A673 (cell line): ENCODE measurements around the gene CDKAL1.

Experiments
- EZH2 ChIP-seq: fragments of 200-600 bp; sonication (generic); IDR thresholded peaks from 2 replicates; pipeline ENCODE4 v1.6.1; 2017; ENCODE audit warnings: borderline replicate concordance, low read depth, mild to moderate bottlenecking, mixed read lengths, antibody characterized with exemption, low read length; ENCODE audit not compliant: poor library complexity, severe bottlenecking
- TF ChIP-seq, protein P1 (sequence below): fragments of 300-800, 200-600 bp; sonication (generic); conservative IDR thresholded peaks from 2 replicates; pipeline ENCODE4 v1.5.1; 2017; ENCODE audit warnings: low read depth, mild to moderate bottlenecking, antibody characterized with exemption, low read length, moderate library complexity, mixed read lengths

DNA sequence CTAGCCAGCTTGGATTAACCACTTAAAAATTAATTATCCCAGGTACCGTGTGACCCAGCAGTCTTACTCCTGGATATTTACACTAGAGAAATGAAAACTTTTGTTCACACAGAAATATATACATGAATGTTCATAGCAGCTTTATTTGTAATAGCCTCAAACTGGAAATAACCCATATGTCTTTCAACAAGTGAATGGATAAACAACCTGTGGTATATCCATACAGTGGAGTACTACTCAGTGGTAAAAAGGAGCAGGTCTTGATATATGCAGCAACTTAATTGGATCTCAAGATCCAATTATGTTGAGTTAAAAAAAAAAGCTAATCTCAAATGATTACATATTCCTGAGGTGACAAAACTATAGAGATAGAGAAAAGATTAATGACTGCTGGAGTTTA is 381.4 kb downstream of the CDKAL1 start:
- TF ChIP-seq EZH2, result no peak
- TF ChIP-seq, protein P1, sequence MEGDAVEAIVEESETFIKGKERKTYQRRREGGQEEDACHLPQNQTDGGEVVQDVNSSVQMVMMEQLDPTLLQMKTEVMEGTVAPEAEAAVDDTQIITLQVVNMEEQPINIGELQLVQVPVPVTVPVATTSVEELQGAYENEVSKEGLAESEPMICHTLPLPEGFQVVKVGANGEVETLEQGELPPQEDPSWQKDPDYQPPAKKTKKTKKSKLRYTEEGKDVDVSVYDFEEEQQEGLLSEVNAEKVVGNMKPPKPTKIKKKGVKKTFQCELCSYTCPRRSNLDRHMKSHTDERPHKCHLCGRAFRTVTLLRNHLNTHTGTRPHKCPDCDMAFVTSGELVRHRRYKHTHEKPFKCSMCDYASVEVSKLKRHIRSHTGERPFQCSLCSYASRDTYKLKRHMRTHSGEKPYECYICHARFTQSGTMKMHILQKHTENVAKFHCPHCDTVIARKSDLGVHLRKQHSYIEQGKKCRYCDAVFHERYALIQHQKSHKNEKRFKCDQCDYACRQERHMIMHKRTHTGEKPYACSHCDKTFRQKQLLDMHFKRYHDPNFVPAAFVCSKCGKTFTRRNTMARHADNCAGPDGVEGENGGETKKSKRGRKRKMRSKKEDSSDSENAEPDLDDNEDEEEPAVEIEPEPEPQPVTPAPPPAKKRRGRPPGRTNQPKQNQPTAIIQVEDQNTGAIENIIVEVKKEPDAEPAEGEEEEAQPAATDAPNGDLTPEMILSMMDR, result no peak
